K562 (cell line): Measurements from ENCODE around the gene CSRNP3. TPM values are rescaled to one million over a fixed set of nuclear protein-coding genes. Genes with fewer than 3 reads are reported as not detected.

ENCODE experiments used
- ERF ChIP-seq: fragments of 450-650 bp; formaldehyde crosslinking; IDR thresholded peaks from 2 replicates; pipeline ENCODE4 v1.4.0; 2020; ENCODE audit warnings: mild to moderate bottlenecking, mixed read lengths
- ESRRB ChIP-seq: fragments of 250-450 bp; sonication (Bioruptor Pico); IDR thresholded peaks from 2 replicates; pipeline ENCODE4 v1.5.0; 2020; ENCODE audit warnings: mild to moderate bottlenecking, moderate library complexity, borderline replicate concordance
- MECOM ChIP-seq: fragments of 250-450 bp; sonication (Bioruptor Pico); IDR thresholded peaks from 2 replicates; pipeline ENCODE4 v1.8.0; 2022; ENCODE audit warnings: inconsistent platforms
- MGA ChIP-seq: fragments of 450-650 bp; IDR thresholded peaks from 2 replicates; pipeline ENCODE4 v1.6.1; 2016; ENCODE audit warnings: mild to moderate bottlenecking, moderate library complexity
- MYBL2 ChIP-seq, 2 experiments: fragments of 450-650 bp in 1 of 2; sonication (generic) in 1 of 2; formaldehyde crosslinking in 1 of 2; IDR thresholded peaks; 2 replicates each; pipeline versions ENCODE4 v1.6.1 to v1.8.1; 2017 to 2022; ENCODE audit warnings: borderline replicate concordance in 1 of 2, inconsistent platforms in 1 of 2, low read depth in 1 of 2, mild to moderate bottlenecking in 1 of 2, missing genetic modification reagents in 1 of 2, moderate library complexity in 1 of 2
- TBP ChIP-seq: optimal IDR thresholded peaks from 2 replicates; pipeline ENCODE3; 2011; ENCODE audit warnings: low read depth, low read length, improper control_type of control experiment
- ZBED1 ChIP-seq: IDR thresholded peaks from 2 replicates; pipeline ENCODE4 v1.6.1; 2014
- ZEB2 ChIP-seq: fragments of 450-650 bp; IDR thresholded peaks from 2 replicates; pipeline ENCODE4 v1.6.1; 2016
- ZNF507 ChIP-seq: conservative IDR thresholded peaks from 2 replicates; pipeline ENCODE4 v1.6.1; 2017; ENCODE audit warnings: missing genetic modification characterization, missing compliant biosample characterization
- ZSCAN29 ChIP-seq: fragments of 450-650 bp; IDR thresholded peaks from 2 replicates; pipeline ENCODE4 v1.6.1; 2017
- polyA plus RNA-seq, 8 experiments: library from polyadenylated mRNA; depleted of rRNA in 4 of 8; stranded (reverse) in 5 of 8; unstranded in 3 of 8; fragments of >200 nt; fragmentation: Nextera tagmentation in 2 of 8; fragmentation: Illumina TruSeq in 1 of 8; extraction: Ambion mirVana in 2 of 8; extraction: Trizol in 1 of 8; gene quantifications; 2 replicates each; pipeline versions ENCODE4 v1.2.1 to v1.2.3, GENCODE V29; 2011 to 2014; ENCODE audit warnings: inconsistent platforms in 1 of 8, missing spikeins in 1 of 8
- total RNA-seq, 7 experiments: library from RNA; depleted of rRNA in 6 of 7; stranded (reverse); fragments of >200 nt in 6 of 7; fragmentation: Illumina TruSeq in 2 of 7; extraction: Trizol in 2 of 7; gene quantifications; 2 replicates each; pipeline versions ENCODE4 v1.2.1 to v1.2.3, GENCODE V29; 2011 to 2021; ENCODE audit warnings: low replicate concordance in 1 of 7
- TF ChIP-seq, protein P1 (sequence below): fragments of 450-650 bp; IDR thresholded peaks from 2 replicates; pipeline ENCODE4 v1.6.1; 2016; ENCODE audit warnings: low read depth, mild to moderate bottlenecking, moderate library complexity
- TF ChIP-seq, protein P2 (sequence below): fragments of 450-650 bp; IDR thresholded peaks from 2 replicates; pipeline ENCODE4 v1.6.1; 2016; ENCODE audit warnings: antibody characterized with exemption

The CSRNP3 gene
- total and polyA plus RNA-seq, 9 of the 15 experiments (the other 6 are each of a cell fraction or from before 2014, with no cell fraction given) = not detected

- TF ChIP-seq MGA = no peak
- no peak for TF ChIP-seq MECOM (CRISPR knock-in tag)
- TF ChIP-seq, protein P1, sequence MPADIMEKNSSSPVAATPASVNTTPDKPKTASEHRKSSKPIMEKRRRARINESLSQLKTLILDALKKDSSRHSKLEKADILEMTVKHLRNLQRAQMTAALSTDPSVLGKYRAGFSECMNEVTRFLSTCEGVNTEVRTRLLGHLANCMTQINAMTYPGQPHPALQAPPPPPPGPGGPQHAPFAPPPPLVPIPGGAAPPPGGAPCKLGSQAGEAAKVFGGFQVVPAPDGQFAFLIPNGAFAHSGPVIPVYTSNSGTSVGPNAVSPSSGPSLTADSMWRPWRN = no peak
- no peak for TF ChIP-seq ZSCAN29
- TF ChIP-seq TBP = no peak
- TF ChIP-seq ESRRB (CRISPR knock-in tag) = no peak
- no peak for TF ChIP-seq MYBL2 (IDR thresholded peaks at IDR 0.05; ENCODE audit: low read depth)
- no peak for TF ChIP-seq MYBL2 (CRISPR knock-in tag; IDR thresholded peaks at IDR 0.05; ENCODE audit: borderline replicate concordance)
- no peak for TF ChIP-seq ERF (CRISPR knock-in tag)
- no peak for TF ChIP-seq ZBED1
- no peak for TF ChIP-seq ZEB2
- no peak for TF ChIP-seq ZNF507
- TF ChIP-seq, protein P2, sequence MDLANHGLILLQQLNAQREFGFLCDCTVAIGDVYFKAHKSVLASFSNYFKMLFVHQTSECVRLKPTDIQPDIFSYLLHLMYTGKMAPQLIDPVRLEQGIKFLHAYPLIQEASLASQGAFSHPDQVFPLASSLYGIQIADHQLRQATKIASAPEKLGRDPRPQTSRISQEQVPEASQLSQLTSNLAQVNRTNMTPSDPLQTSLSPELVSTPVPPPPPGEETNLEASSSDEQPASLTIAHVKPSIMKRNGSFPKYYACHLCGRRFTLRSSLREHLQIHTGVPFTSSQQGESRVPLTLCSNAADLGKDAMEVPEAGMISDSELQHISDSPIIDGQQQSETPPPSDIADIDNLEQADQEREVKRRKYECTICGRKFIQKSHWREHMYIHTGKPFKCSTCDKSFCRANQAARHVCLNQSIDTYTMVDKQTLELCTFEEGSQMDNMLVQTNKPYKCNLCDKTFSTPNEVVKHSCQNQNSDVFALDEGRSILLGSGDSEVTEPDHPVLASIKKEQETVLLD = no peak
- TF ChIP-seq, all 486 proteins: peak for 0
Observed at GRCh38 chr2:165522719-165523118, 53.2 kb downstream of the CSRNP3 start (continued).
